GM18867 (cell line): ENCODE measurements around the gene PAIP1.
"Not testable (repeated sequence)": the region's sequence is repeated elsewhere in the genome, so short reads cannot be mapped to it uniquely, and the experiment has no call there.

Experiments
- ATAC-seq: cut with Tn5 transposase; IDR thresholded peaks from one replicate; pipeline ENCODE4 v1.9.1; 2021; ENCODE audit warnings: mild to moderate bottlenecking, moderate library complexity; ENCODE audit not compliant: unreplicated experiment

PAIP1 gene

DNA sequence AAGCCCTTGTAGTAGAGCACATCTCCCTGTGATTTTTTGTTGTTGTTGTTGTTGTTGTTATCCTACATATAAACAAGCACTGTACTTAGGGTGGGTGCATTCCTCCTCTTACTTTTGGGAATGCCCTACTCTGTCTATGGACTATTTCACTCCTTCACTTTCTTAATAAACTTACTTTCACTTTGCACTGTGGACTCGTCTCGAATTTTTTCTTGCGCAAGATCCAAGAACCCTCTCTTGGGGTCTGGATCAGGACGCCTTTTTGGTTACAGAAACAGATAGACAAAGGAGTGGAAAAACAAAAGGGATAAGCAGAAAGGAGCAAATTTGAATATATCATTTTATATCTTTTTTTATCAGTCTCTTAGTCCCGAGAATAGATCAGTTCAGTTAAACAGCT lies 14.4 kb upstream of the PAIP1 start:
- ATAC-seq, result no peak

DNA sequence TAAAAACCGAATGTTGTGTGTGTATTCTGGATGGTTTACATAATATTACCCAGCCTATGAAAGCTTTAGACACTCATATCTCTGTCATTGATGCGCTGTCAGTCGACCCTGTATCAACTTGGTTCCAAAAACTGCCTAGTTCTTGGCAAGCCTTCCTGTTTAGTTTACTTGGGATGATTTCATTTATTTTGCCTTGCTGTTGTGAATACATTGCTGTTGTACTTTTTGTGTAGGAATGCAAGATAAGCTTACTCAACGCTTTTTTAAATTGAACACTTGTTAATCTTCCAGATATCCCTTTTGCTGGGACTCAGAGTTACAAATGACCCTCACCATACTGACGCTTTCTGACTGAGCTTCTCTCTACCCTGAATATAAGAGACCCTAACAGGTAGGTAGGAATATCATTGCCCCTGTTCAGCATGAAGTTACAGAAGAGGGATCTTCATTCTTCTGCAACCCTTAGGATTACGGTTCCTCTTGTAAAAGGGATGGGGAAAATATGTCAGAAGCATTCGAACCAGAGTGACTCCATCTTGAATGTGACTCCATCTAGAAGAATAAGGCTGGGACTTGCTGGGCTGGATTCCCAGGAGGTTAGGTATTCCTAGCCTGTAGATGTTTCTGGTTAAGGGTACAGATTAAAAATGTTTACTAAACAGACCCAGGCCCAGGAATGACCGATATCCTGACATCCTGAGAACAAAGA lies 13.7 kb upstream of the PAIP1 start:
- ATAC-seq, result no peak

DNA sequence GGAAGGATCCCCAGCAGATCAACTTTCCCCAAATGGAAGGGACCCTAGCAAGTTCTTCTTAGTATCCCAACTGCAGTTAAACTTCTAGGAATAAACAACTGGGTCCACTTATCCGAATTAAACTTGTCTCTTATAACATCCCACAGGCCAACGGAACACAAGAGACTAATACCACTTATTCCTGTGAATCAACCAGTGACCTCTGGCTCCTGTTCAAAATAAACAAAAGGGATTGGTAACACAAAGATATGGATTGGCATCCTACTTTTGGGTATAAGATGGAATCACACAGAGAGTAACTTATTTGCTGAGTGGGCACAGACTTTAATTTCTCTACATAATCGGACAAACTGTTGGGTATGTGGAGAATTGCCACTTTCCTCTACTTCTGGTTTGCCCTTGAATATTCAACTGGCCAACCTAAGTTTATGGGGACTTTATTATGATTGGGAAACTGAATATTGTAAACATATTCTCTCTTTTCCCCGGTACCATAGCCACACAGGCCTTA lies 12.4 kb upstream of the PAIP1 start:
- no peak for ATAC-seq

DNA sequence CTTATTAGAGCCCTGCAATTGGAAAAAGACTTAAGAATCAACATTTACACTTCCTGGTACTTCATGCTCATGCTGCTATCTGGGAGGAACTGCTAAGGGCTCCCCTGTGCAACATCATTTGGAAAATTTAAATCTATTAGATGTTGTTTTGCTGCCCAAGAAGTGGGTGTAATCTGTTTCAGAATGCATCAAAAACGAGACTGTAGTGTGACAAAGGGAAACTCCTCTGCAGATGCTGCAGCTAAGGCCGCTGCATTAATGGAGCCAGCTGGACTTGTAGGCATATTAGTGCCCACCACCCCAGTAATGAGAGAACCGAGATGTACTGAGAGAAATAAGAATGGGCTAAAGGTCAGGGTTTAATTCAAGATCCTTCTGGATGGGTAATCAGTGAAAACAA lies 11.1 kb upstream of the PAIP1 start:
- peak; percentile 56 for ATAC-seq

DNA sequence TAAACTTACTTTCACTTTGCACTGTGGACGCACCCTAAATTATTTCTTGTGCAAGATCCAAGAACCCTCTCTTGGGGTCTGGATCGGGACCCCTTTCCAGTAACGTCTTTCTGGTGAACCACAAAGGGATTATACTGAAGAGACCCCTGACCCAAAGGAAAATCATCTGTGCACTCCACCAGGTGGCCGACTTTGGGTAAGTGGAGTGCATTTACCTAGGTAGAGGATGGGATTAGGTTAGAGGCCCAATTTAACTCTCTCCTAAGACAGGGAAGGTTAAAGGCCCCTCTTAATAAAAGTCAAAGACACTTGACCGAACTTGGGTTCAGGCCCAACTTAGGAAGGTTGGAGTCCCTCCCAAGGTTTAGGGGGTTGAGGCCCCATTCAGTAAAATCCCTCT lies 8.2 kb upstream of the PAIP1 start:
- ATAC-seq, result no peak

DNA sequence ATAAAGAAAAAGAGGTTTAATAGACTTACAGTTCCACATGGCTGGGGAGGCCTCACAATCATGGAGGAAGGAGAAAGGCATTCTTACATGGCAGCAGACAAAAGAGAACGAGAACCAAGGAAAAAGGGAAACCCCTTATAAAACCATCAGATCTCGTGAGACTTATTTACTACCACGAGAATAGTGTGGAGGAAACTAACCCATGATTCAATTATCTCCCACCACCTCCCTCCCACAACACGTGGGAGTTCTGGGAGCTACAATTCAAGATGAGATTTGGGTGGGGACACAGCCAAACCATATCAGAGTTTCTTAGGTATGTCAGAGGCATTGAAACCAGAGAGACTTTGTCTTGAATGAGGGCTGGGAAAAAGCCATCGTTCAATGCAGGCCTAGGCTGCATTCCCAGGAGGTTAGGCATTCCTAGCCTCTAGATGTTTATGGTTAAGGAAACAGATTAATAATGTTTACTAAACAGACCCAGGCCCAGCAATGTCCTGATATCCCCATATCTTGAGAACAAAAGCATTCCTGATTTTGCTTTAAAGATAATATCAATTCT lies 7.5 kb upstream of the PAIP1 start:
- no peak for ATAC-seq

DNA sequence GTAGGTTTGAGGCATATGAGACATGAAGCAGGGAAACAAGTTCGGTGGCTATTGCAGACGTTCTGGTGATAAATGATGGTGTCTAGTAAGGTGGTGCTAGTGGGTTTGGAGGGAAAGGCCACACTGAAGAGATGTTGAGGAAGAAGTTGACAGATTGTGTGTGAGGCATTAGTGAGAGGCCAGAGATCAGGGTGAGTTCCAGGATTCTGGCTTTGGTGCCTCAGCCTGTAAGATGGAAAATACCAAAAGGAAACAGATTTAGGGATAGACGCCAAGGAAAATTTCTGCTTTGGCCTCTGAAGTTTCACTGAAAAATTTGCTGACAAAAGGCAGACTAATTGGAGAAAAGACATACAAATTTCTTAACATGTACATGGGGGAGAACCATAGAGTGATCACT lies 6.4 kb upstream of the PAIP1 start:
- ATAC-seq, result no peak

DNA sequence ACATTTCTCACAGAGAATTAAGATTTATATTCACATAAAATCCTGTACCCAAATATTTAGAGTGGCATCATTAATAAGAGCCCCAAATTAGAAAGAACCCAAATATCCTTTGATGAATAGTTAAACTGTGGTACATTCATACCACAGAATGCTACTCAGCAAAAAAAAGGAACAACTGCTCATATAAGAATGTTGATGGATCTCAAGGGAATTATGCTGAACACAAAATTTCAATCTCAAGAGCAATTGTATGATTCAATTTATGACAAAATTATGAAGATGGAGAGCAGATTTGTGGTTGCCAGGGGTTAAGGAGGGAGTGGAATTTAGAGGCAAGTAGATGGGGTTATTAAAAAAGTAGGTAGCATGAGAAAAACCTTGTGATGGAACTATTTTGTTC lies 4.5 kb upstream of the PAIP1 start:
- ATAC-seq, result no peak

DNA sequence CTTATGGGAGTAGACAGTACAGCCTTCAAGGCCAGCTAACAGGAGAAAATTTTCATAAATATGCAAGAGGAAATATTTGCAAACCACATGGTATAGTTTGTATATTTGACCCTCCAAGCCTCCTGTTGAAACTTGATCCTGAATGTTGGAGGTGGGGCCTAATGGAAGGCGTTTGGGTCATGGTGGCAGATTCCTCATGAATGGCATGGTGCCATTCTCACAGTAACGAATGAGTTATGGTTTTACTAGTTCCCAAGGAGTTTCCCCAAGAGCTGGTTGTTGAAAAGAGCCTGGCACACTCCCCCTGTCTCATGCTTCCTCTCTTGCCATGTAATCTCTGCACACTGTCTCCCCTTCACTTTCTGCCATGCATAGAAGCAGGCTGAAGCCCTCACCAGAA lies 3.3 kb upstream of the PAIP1 start:
- no peak for ATAC-seq

DNA sequence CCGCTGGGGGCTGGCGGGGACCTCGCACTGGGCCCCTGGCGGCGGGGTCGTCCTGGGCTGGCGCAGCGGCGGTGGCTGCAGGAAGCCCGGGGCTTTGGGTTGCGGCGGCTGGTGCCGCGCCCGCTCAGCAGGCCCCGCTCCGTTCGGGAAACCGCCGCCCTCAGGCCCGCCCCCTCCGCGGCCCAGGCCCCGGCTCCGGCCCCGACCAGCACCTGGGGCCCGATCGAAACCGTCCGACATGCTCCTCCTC lies 345 bp downstream of the PAIP1 start:
- peak; percentile 94 for ATAC-seq

DNA sequence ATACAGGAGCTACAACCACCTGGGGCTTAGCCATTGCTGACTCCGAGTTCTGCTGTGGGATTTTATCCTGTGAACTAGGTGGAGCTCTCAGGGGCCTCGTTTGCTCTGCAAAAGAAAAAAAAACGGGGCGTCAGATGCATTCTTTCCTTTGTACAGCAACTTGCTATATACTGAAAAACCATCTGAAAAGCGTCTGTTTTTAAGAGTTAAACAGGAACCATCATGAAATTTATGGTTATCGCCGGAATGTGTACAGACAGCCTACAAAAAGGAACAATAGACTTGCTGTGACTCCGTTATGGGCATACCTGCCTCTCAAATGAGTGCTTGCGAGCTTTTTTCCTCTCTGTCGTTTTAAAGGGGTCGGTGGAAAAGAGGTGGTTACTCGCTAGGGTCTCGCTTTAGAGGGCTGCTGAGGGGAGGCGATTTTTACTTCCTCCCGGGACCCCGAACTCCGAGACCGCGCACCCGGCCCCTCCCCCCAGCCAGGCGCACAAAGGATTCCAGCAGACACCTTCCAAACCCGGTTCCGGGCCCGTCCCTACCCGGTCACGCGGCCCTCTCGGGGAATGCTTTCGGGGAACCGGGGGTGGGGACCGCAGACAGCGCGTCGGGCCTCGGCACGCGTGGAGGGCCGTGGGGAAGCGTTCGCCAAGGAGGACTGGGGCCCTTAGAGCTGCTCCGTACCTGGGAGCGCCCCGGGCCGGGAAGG lies 826 bp downstream of the PAIP1 start:
- no peak for ATAC-seq

DNA sequence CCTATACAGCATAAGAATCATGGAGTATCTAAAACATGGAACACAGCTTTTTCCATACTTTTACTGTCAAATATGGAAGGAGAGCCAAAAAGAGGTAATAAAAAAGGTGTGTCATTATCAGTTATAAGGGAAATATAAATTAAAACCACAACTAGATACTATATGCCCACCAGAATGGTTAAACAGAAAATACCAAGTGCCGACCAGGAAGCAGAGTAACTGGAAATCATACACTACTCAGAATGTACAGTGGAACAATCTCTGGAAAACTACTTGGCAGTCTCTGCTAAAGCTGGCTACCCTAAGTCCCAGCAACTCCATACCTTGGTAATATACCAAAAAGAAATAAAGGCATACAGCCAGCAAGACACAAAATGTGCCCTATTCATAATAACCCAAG lies 2.4 kb downstream of the PAIP1 start:
- ATAC-seq, result no peak

DNA sequence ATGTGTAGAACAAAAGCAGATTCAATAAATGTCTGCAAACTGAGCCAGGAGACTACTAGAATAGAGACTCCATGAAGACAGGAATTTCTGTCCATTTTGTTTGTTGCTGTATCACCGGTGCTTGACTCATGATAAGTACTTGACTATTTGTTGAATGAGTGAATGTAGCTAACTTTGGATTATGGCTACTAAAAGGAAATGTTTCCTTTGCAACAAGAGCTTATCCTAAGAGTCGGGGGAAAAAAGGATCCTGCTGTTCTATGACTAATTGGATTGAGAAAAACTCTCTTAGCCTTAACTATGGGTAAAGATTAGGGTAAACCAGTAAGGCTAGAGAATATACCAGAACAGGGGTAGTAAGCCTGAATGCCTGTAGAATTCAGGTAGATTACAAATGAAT lies 3.5 kb downstream of the PAIP1 start:
- no peak for ATAC-seq

DNA sequence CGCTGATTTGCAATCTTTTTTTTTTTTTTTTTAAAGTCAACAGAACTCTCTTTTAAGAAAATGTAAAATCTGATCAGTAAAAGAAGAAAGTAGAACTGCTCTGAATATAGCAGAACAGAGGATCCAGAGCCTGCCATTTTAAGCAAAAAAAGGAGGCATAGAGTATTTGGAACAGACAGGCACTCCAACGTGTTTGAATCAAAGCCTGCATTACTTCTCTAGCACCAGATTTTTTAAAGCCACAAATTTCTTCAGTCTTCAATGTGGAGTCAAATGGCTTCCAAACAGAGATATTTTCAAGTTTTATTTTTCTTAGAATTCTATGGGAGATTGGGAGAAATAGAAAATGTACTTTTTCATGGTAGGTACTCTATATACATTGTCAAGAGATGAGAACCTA lies 5.1 kb downstream of the PAIP1 start:
- no peak for ATAC-seq

DNA sequence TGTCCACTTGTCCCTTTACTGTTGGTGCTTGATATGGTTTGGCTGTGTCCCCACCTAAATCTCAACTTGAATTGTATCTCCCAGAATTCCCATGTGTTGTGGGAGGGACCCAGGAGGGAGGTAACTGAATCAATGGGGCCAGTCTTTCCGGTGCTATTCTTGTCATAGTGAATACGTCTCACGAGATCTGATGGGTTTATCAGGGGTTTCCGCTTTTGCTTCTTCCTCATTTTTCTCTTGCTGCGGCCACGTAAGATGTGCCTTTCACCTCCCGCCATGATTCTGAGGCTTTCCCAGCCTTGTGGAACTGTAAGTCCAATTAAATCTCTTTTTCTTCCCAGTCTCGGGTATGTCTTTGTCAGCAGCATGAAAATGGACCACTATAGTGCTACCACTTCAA lies 7.6 kb downstream of the PAIP1 start:
- not testable (repeated sequence) for ATAC-seq

DNA sequence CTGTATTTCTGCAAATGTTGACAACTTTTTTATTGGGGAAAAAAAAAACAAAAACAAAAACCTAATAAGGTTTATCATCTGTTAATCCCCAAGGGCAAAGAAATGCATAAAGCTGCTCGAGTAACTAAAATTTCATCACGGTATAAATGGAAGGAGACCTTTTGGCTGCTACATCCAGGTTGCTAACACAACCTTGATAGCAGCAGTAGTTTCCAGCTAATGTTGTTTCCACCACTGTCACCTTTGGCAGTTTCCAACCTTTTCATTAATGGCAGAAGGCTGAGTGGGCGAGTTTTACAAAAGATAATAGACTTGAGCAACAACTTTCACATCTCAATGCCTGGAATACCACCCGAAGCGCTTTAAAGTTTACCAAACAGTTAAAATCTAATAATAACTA lies 8.5 kb downstream of the PAIP1 start:
- no peak for ATAC-seq

DNA sequence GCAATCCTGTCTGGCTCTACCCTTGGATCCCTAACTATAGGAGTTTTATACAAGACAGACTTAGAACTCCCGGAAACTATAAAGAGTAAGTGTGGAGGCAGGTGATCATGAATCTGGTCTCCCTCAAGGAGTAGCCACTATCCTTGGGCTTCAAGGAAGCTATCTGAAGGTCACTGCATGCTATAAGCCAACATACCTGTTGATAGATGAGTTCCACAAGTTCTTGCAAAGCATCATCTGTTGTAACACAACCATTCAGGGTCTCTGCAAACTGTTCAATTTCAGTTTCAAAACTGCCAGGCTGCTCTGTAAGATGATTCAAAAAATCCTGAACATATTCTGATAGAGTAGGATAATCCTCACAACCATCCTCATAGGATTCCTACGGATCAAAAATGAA lies 9.3 kb downstream of the PAIP1 start:
- ATAC-seq, result no peak

DNA sequence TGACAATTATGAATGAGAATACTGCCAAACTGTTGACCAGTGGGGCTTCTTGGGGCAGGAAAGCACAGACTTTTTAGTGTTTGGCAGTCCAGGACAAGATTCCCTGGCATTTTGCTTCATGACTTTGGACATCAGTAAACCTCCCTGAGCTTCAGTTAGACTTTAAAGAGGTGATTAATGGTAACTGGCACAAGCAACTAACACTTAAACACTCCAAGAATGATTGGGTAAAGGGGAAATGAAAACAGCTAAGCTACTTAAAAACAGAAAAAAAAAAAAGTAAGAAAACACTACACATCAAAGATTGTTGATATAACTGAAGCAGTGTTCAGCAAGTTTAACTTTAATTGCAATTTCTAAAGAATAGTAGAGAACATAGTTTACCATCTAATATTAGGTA lies 13.4 kb downstream of the PAIP1 start:
- no peak for ATAC-seq

DNA sequence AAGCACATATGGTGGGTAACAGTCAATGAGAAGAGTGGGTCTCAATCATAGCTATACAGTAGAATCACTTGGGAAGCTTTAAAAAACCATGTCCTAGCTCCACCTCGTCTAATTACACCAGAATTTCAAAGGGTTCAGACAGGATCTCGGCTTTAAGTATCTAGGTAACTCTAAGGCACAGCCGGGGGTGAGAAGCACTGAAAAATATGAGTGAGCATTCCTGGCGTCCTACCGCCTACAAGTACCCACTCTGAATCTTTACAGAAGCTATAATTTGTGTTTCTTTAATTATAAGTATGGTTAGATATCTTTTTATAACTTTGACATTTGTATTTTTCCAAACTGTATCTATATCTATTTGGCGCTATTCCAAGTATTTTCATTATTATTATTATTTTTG lies 16.1 kb downstream of the PAIP1 start:
- ATAC-seq, result no peak

DNA sequence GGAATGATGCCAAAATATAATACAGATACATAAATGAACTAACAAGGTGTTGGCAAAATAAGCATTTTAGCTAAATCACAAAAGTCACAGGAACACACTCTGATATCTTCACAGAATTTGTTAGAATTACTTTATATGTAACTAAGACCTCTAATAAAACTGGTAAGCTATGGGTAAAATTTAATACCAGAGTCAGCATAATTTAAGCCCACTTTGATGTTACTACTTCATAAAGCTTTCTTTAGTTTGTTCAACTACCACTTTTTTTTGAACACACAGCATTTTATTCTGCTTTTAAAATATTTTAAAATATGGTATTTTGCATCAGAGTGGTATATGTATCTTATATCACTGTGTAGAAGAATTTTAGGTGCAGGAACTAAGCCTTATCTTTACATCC lies 19.9 kb downstream of the PAIP1 start:
- ATAC-seq, result no peak

DNA sequence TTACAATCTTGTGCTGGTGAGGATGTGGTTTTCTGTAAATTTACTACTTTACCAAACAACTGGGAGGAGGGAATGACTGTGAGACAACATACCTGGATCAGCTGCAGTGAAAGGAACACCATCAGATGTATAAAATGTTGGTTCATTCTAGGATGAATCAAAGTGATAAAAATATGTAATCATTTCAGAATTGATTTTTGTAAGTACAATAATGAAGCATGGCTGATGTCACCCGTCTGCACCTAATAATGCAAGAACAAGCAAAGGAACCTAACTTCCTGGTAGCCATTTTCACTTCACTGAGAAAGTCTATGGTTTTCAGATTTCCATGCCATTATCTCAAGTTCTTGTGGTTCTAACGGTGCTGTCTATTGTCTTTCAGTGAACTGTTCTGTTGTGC lies 23.2 kb downstream of the PAIP1 start:
- ATAC-seq, result no peak

DNA sequence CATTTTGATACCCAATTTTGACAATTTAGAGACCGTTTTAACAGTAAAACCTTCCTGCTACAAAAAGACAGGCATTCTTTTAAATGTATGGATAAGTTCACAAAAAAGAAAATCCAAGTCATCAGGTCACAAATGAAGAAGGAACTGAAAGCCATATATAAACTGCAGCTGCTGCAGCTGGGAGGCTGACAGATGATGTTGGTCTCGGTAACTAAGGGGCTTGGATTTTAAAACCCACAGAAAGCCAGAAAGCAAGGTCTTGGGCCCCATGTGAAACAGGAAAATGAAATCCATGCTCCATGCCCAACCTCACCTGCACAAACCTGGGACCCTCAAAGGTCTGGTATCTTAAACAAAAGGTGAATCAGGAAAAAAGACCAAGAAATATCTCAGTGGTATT lies 26.2 kb downstream of the PAIP1 start:
- no peak for ATAC-seq

DNA sequence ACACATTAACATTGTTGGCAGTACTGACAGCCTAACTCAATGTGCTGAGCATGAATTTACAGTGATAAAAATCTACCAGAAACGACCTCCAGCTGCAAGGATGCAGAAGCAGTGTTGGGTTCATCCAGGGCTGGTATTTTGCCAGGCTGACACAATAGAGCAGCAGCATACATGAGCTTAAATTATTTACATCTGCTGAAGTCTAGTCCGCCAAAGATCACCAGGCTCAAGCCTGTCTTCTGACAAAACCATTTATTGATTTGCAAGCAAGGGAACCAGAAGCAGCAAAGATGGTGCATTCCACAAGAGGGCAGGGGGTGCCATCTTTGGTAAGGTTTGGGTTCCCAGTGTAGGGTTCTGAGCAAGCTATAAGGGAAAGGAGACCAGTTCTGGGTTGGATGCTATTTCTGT lies 33.2 kb downstream of the PAIP1 start:
- no peak for ATAC-seq
